GM23248 (cell line): ENCODE data around the gene ZNF747.

Experiments used
- EZH2 ChIP-seq: fragments of 200-600 bp; sonication (generic); IDR thresholded peaks from 2 replicates; pipeline ENCODE4 v1.6.1; 2018; ENCODE audit warnings: antibody characterized with exemption, mild to moderate bottlenecking; ENCODE audit not compliant: insufficient read depth, poor library complexity, severe bottlenecking
- EZH2phosphoT487 ChIP-seq: fragments of 200-600 bp; sonication (generic); IDR thresholded peaks from 2 replicates; pipeline ENCODE4 v1.6.1; 2018; ENCODE audit warnings: antibody characterized with exemption, moderate library complexity, mild to moderate bottlenecking, low read depth; ENCODE audit not compliant: insufficient read depth

- TF ChIP-seq EZH2 (no peak), EZH2phosphoT487 (no peak)
Measured at GRCh38 chr16:30557707-30557956, 23.0 kb upstream of the ZNF747 start.
